Renal cortical epithelial cell (primary cell): ENCODE results near the gene PRR5L. TPM values are rescaled to one million over a fixed set of nuclear protein-coding genes. Genes with fewer than 3 reads are reported as not detected.
"Not testable (repeated sequence)": the region's sequence is repeated elsewhere in the genome, so short reads cannot be mapped to it uniquely, and the experiment has no call there.

ENCODE experiments used
- DNase-seq: peaks from one replicate; pipeline ENCODE4 v3.0.0-alpha.2; 2011; ENCODE audit warnings: low read depth
- total RNA-seq: library from RNA; depleted of rRNA; stranded (reverse); fragments of >200 nt; gene quantifications from 2 replicates; pipeline ENCODE4 v1.2.3, GENCODE V29; 2014

PRR5L gene
- total RNA-seq, 1 donor from 2014 or later, result 83.1 TPM

- no peak for DNase-seq
These were observed 202.6 kb downstream of the PRR5L start for GRCh38 chr11:36498721-36499120.

GRCh38 chr11:36499315-36499714, 203.2 kb downstream of the PRR5L start:
- no peak for DNase-seq

DNA sequence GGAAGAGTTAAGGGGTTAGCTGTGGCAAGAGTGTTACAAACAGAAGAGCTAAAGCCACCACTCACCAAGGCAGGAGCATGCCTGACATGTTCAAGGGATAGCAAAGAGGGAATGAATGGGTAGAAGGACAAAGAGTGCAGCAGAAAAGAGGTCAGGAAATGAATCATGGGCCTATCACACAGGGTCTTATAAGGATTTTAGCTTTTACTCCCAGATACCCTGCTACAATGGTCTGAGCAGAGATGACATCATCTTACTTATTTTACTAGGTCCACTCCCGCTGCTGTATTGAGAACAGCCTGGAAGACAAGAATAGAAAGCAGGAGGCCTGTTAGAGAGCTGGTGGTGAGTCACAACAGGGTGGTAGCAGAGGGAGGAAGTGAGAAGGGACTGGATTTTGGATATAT, 204.2 kb downstream of the PRR5L start:
- DNase-seq, result peak; percentile 90

- no peak for DNase-seq
These were observed 205.1 kb downstream of the PRR5L start for GRCh38 chr11:36501236-36501635.

DNA sequence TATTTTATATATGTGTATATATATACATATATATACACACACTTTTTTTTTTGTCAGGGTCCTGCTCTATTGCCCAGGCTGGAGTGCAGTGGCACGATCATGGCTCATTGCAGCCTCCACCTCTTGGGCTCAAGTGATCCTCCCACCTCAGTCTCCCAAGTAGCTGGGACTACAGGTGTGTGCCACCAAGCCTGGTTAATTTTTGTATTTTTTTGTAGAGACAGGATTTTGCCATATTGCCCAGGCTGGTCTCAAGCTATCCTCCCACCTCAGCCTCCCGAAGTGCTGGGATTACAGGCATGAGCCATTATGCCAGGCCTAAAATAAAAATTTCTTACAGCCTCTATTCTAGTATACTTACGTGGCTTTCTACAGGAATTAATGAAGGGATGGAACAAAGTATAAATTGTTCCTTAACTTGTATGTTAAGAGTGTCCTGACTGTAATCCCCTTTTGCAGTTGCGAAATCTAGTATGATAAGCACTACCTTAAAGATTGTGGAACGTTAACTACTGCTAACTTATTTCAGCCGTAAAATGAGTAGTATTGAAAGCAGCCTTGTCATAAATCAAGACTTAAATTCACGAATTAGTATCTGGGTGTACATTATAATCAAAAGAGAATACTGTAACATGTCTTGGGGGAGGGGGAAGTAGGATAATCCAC, 211.9 kb downstream of the PRR5L start:
- peak; percentile 25 for DNase-seq

DNA sequence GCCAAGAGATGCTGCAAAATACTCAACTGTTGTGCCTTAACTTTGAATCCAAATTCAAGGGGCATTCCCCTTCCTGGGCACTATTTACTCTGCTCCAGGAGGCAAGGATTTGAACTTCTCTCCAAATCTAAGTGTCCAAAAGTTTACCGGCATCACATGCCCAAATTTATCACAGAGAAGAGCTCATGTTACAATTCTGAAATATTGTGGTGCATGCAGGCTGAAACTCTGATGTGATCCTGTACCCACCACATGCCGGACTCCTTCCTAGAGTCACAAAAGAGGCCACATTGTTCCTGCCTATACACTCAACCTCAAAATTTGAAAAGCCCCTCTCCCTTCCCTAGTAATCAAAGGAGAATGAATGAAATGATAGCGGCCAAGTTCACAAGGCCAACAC, 212.7 kb downstream of the PRR5L start:
- no peak for DNase-seq

DNA sequence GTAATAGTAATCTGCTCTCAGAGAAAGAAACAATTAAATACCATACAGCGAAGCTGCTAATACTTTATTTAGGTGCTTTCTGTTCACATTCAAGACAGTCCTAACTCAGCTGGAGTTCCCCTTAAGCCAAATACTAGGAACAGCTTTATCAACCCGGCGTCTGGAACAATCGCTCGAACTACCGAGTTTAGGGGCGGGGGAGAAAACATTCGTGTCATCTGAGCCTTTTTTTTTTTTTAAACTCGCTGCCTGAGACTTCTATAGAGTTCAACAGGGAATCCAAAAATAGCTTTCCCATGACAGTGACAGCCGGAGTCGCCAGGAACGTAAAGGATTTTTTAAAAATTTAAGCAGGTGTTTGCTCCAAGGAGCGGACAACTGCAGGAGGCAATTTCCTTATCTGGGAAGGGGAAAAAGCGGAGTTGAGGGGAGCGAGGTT, 213.1 kb downstream of the PRR5L start:
- DNase-seq, result peak; percentile 26

- peak; percentile 38 for DNase-seq
These were observed 213.9 kb downstream of the PRR5L start, which contains the start of gene TRAF6 for GRCh38 chr11:36509694-36510593. TSS of gene TRAF6 (minus strand) at chr11:36510272. CDS start at chr11:36501515, 8,757 bp downstream.

GRCh38 chr11:36510594-36510942, 214.5 kb downstream of the PRR5L start:
- DNase-seq, result peak; percentile 47

DNA sequence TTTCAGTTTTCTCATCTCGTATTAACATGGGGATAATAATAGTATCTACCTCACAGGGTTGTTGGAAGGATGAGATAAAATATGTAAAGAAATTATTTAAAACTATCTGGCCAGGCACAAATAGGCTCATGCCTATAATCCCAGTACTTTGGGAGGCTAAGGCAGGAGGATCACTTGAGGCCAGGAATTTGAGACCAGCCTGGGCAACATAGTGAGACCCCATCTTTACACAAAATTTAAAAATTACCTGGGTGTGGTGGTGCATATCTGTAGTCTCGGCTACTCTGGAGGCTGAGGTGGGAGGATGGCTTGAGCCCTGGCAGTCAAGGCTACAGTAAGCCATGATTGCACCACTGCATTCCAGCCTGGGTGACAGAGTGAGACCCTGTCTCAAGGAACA, 215.0 kb downstream of the PRR5L start:
- not testable (repeated sequence) for DNase-seq

DNA sequence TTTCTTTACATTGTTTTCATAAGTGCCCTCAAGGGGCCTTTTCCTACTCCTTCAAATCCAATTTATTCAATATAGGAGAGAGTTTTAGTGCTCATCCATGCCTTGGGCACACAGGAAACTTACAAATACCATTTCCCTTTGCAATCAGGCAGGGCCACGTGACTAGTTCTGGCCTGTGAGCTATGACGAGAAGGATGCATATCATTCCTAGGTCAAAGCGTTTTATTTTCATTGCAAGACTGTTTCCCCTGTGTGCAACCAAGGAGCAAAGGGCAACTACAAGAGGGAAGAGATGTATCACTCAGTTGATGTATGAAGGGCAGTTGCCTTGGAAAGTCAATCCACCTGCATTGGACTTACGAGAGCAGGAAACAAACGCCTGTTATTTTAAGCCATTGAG, 215.9 kb downstream of the PRR5L start:
- peak; percentile 47 for DNase-seq

- DNase-seq, result no peak
These were observed 217.9 kb downstream of the PRR5L start for GRCh38 chr11:36513965-36514364.

Other genes with a start within 250 kb of the PRR5L start
- gene COMMD9, start 6.9 kb upstream of the PRR5L start, total RNA-seq, result 37.7 and 57.9 TPM in 2 replicates
- 10.2 and 15.6 TPM in 2 replicates for gene TRAF6, start 214.0 kb downstream of the PRR5L start, total RNA-seq